ENCODE data around the gene KCNQ1OT1. TPM values are rescaled to one million over a fixed set of nuclear protein-coding genes. Genes with fewer than 3 reads are reported as not detected.

Gene KCNQ1OT1
- total and polyA plus RNA-seq, 4 donors, result 0.05 to 4.9 (median 0.61) TPM

DNA sequence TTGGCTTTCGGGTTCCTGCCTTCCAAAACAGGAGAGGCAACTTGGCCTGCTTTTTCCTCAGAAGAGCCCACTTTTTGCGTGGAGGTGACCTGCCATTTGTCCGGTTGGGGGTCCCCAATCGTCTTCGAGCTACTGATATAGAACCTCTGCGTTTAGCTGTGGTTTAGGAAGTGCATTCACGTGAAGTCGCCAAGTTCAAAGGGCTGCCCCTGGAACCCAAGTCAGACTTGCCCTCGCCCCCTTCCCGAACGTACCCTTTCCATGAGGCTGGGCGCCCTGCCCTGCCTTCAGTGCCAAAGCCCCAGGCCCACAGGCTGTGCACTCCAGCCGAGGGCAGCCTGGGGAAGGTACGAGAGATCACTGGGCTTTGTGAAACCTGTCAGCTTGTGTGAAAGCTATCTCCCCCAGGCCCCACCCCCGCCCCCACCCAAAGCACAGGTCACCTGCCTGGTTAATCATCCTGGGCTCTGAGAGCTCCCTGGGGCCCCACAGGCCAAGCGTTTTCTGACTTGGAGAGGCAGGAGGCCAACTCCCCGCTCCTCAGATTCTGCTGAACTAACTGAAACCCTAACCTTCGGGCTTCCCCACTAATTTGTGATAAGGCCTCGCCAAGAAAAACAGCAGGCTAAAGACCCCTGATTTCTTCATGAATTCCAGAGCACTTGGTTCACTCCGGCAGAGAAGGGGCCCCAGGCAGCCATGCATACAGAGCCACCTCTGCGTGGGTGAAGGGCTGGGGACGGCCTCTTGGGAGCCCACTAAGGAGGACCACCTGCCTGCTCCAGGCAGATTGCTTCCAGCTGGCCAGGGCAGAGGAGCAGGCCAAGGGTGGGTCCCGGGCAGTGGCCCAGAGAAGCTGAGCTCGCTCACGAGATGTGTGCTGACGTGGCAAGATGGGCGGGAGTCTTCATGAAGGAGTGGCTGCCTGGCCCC lies 25.8 kb upstream of the KCNQ1OT1 start:
- Histone ChIP-seq H3K4me1 (ENCODE audit: control insufficient read depth in 4 of 4, insufficient read depth in 4 of 4, low read length in 3 of 4) (no peaks in the 10 kb centered on the region), H3K9ac (ENCODE audit: low read depth in 1 of 2, low read length in 2 of 2) (no peak overlapping the region), H3K9me3 (ENCODE audit: control insufficient read depth in 4 of 4, low read length in 3 of 4) (no peaks in the 10 kb centered on the region), H3K36me3 (ENCODE audit: control insufficient read depth in 4 of 4, insufficient read depth in 3 of 4, low read depth in 1 of 4, low read length in 3 of 4) (no peaks in the 10 kb centered on the region), H3K27ac (ENCODE audit: low read depth in 1 of 2, low read length in 2 of 2) (no peak overlapping the region), H3K27me3 (ENCODE audit: control insufficient read depth in 4 of 4, insufficient read depth in 4 of 4, low read length in 3 of 4) (no peaks in the 10 kb centered on the region), H3K4me3 (ENCODE audit: low read depth in 1 of 3, low read length in 3 of 3) (no peak overlapping the region)
- TF ChIP-seq HNF4A (conservative IDR thresholded peaks at IDR 0.05), result no peak
- no peak for TF ChIP-seq REST (IDR thresholded peaks at IDR 0.05)
- TF ChIP-seq EGR1 (IDR thresholded peaks at IDR 0.05; ENCODE audit: low read depth in 2 of 2), result no peak
- no peak for TF ChIP-seq JUND (IDR thresholded peaks at IDR 0.05)
- TF ChIP-seq FOXA1 (IDR thresholded peaks at IDR 0.05), result no peak
- TF ChIP-seq RAD21 (IDR thresholded peaks at IDR 0.05), result no peak
- TF ChIP-seq NR2F2 (IDR thresholded peaks at IDR 0.05), result no peak
- no peak for TF ChIP-seq RXRA (IDR thresholded peaks at IDR 0.05)
- DNase-seq (ENCODE audit: low spot score), result no peak
- WGBS, result 80% methylated on average over 27 of the region's 27 CpGs

DNA sequence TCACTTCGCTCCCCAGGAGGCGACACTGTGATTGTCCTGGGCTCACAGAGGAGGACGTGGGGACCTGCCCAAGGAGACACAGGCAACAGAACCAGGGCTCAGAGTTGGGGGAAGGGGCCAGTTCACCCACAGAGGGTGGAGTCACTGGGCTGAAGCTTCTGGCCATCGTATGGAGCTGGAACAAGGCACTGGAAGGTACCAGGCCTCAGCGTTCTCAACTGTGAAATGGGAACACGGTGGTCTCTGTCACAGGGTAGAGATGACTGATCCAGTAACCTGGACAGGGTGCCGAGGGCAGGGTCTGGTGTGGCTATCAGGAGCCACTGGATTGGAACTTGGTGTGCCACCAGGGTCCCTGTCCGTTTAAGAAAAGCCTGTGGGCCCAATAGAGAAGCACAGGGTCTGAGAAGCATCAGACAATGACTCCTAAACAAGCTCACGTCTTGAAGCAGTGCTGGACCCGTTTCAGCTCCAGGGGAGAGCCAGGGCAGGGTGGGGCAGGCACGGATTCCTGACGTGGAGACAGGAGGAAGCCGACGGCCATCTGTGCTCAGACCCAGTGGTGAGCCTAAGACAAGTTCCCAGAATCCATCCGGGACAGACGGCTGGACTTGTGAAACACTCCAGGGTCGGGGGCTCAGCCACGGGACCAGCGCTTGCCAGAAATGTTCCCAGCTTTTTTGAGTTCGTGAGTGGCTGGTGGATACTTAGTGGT lies 25.0 kb upstream of the KCNQ1OT1 start:
- 84% methylated on average over 20 of the region's 20 CpGs for WGBS
- no peak for TF ChIP-seq ZBTB33 (IDR thresholded peaks at IDR 0.05)
- TF ChIP-seq TAF1 (conservative IDR thresholded peaks at IDR 0.05), result no peak
- TF ChIP-seq NR2F2 (IDR thresholded peaks at IDR 0.05), result no peak
- TF ChIP-seq CTCF (IDR thresholded peaks at IDR 0.05; ENCODE audit: low read depth, low read length, missing input control), result no peak
- TF ChIP-seq RXRA (IDR thresholded peaks at IDR 0.05), result no peak
- TF ChIP-seq EGR1 (IDR thresholded peaks at IDR 0.05; ENCODE audit: low read depth in 2 of 2), result no peak
- no peak for TF ChIP-seq FOXA1 (IDR thresholded peaks at IDR 0.05)
- no peak for TF ChIP-seq REST (IDR thresholded peaks at IDR 0.05)
- TF ChIP-seq SP1 (IDR thresholded peaks at IDR 0.05), result no peak
- no peak for TF ChIP-seq HNF4A (conservative IDR thresholded peaks at IDR 0.05)
- TF ChIP-seq YY1 (IDR thresholded peaks at IDR 0.05), result no peak
- no peak for TF ChIP-seq GABPA (IDR thresholded peaks at IDR 0.05 in 1 of 2, conservative IDR thresholded peaks at IDR 0.05 in 1 of 2)
- TF ChIP-seq FOXA2 (IDR thresholded peaks at IDR 0.05), result no peak
- no peak for TF ChIP-seq RAD21 (IDR thresholded peaks at IDR 0.05)
- no peak for TF ChIP-seq JUND (IDR thresholded peaks at IDR 0.05)
- TF ChIP-seq, protein P1, sequence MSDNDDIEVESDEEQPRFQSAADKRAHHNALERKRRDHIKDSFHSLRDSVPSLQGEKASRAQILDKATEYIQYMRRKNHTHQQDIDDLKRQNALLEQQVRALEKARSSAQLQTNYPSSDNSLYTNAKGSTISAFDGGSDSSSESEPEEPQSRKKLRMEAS (IDR thresholded peaks at IDR 0.05), result no peak
- TF ChIP-seq, protein P2, sequence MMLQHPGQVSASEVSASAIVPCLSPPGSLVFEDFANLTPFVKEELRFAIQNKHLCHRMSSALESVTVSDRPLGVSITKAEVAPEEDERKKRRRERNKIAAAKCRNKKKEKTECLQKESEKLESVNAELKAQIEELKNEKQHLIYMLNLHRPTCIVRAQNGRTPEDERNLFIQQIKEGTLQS (IDR thresholded peaks at IDR 0.05), result no peak
- TF ChIP-seq HNF4G (IDR thresholded peaks at IDR 0.05), result no peak
- Histone ChIP-seq H3K27ac (ENCODE audit: low read depth in 1 of 2, low read length in 2 of 2) (no peak overlapping the region), H3K36me3 (ENCODE audit: control insufficient read depth in 4 of 4, insufficient read depth in 3 of 4, low read depth in 1 of 4, low read length in 3 of 4) (no peaks in the 10 kb centered on the region), H3K4me1 (ENCODE audit: control insufficient read depth in 4 of 4, insufficient read depth in 4 of 4, low read length in 3 of 4) (no peaks in the 10 kb centered on the region), H3K9me3 (ENCODE audit: control insufficient read depth in 4 of 4, low read length in 3 of 4) (no peaks in the 10 kb centered on the region), H3K4me3 (ENCODE audit: low read depth in 1 of 3, low read length in 3 of 3) (no peak overlapping the region), H3K9ac (ENCODE audit: low read depth in 1 of 2, low read length in 2 of 2) (no peak overlapping the region), H3K27me3 (ENCODE audit: control insufficient read depth in 4 of 4, insufficient read depth in 4 of 4, low read length in 3 of 4) (no peaks in the 10 kb centered on the region)
- DNase-seq (ENCODE audit: low spot score), result no peak
